D721Med (cell line): ENCODE data around the gene IRS2.

Source experiments
- DNase-seq: peaks from one replicate; pipeline ENCODE4 v3.0.0; 2011; ENCODE audit warnings: low spot score; ENCODE audit not compliant: insufficient read length
- FAIRE-seq: peaks from 2 replicates; lab custom pipeline; 2011; peaks lifted over from hg19 to GRCh38; lab: Jason Lieb, UNC
- TF ChIP-seq, protein P1 (sequence below): IDR thresholded peaks from 2 replicates; pipeline ENCODE4 v1.5.1; 2012; ENCODE audit warnings: mild to moderate bottlenecking, control low read depth; ENCODE audit not compliant: insufficient read depth; ENCODE audit errors: missing control alignments

Gene IRS2

DNA sequence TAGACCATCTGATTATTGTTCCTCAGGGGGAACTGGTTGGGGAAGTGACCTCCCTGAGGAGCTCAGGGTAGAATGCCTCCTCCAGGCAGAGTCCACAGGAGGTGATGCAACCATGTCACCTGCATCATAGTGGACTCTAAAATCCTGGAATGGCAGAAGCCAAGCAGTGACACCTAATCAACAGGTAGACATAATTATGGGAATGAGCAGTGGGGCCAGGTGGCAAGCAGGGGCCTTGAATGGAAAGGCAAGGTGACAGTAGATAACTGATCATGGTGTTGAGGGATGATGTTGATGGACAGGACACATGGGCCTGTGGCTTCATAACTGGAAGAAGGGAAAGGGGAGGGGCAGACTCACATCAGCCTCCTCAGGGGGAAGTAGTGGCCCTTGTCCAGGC lies 27.3 kb upstream of the IRS2 start:
- TF ChIP-seq, protein P1, sequence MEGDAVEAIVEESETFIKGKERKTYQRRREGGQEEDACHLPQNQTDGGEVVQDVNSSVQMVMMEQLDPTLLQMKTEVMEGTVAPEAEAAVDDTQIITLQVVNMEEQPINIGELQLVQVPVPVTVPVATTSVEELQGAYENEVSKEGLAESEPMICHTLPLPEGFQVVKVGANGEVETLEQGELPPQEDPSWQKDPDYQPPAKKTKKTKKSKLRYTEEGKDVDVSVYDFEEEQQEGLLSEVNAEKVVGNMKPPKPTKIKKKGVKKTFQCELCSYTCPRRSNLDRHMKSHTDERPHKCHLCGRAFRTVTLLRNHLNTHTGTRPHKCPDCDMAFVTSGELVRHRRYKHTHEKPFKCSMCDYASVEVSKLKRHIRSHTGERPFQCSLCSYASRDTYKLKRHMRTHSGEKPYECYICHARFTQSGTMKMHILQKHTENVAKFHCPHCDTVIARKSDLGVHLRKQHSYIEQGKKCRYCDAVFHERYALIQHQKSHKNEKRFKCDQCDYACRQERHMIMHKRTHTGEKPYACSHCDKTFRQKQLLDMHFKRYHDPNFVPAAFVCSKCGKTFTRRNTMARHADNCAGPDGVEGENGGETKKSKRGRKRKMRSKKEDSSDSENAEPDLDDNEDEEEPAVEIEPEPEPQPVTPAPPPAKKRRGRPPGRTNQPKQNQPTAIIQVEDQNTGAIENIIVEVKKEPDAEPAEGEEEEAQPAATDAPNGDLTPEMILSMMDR = no peak
- no peak for FAIRE-seq
- DNase-seq = no peak

DNA sequence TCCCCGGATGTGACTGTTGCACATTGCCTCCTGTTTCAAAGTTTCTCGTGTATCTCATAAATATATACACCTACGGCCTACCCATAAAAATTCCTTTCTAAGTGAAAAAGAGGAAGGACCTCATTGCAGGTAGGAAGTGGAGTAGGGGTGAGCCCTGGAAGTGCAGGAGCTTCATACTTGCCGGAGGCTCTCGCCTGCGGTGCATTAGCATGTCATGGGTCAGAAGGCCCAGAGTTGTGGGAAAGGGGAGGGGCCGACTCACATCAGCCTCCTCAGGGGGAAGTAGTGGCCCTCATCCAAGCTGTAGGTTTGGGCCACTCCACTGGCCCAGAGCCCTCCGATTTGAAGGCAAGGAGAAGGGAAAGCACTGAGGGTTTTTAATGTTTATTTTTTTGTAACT lies 26.0 kb upstream of the IRS2 start:
- FAIRE-seq = no peak
- TF ChIP-seq, protein P1 = no peak
- DNase-seq = no peak

DNA sequence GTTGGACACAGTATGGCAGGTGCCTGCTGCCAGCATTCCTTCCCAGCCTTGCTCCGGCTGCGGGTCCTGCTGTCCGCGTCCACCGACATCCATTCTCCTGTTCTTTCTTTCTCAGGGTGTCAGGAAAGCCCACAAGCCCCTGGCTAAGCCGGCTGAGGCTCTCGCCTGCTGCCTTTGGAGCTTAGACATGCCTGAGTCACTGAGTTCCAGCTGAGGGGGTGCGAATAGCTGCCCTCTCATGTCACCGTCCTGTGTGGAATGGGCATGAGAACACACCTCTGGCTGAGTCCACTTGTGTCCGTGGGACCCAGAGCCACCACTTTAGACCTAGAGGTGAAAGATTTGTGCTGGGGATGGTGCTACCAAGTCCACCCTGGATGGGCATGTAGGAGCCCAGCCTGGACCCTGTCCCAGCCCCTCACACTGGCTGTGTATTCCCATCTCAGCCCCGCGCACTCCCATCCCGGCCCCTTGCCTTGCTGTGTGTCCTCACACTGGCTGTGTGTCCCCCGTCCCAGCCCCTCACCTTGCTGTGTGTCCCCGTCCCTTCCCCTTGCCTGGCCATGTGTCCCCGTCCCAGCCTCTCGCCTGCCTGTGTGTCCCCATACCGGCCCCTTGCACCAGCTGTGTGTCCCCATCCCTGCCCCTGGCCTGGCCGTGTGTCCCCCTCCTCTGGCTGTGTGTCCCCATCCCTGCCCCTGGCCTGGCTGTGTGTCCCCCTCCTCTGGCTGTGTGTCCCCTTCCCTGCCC lies 24.6 kb upstream of the IRS2 start:
- TF ChIP-seq, protein P1 = no peak
- FAIRE-seq = no peak
- no peak for DNase-seq

DNA sequence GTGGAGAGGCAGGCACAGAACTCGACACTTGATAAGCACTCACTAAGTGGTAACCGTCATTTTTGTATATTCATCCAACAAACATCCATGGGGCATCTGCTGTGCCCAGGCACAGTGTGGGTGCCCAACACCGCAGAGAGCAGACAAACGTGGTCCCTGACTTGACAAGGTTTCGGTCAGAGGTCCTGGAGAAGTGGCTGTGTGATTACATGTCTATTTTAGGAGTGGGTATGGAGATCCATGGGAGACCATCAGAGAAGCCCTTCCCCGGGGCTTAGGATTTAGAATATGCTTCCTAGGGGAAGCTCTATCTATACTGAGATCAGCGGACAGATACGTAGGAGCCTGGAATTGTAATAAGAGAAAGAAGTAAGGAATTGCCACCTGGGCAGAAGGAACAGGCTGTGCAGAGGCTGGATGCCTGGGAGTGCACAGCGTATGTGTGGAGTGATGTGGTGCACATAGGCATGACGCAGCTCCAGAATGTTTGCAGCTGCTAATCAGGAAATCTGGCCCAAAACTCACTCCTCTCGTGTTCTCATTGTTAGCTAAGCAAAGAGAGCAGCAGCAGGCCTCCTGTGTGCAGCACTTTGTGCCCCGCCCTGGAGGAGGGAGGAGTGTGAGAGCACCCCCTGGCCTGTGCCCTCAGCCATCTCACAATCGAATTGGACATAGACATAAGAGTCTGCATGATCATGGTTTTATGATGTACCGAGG lies 23.0 kb upstream of the IRS2 start:
- TF ChIP-seq, protein P1 = no peak
- DNase-seq (no peak), FAIRE-seq (no peak)

DNA sequence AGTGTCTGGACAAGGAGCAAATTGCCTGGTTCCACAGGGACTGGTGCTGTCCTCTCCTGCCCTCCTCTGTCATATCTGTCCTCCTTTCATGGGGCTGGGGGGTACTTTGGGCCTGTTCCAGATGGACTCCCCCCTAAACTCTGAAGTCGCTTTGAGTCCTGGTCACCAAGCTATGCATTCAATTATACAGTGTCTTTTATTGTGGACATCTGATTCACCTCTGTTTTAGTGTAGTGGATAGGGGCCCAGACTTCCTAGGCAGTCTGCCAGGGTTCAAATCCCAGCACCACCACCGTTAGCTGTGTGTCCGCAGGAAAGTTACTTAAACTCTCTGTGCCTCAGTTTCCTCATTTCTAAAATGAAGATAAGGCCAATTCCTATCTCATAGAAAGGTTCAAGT lies 21.0 kb upstream of the IRS2 start:
- DNase-seq (no peak), FAIRE-seq (no peak)
- TF ChIP-seq, protein P1 = no peak

DNA sequence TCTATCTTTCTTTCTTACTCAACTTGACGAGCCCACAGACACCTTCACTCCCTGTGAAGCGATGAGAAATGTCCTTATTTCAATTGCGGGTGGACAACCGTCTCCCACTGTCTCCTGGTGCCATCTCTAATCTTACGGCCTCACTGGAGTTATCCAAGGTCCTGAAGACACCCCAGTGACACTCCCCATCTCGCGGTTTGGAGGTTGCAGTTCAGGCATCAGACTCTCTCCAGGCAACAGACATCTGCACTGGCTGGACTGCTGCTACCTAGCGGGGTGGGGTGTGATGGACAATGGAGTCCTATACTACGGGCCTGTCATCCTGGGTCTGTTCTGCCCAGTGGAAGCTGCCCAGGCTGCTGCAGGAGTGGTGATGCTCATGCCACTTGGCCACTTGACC lies 18.3 kb upstream of the IRS2 start:
- no peak for DNase-seq
- TF ChIP-seq, protein P1 = no peak
- FAIRE-seq = no peak

DNA sequence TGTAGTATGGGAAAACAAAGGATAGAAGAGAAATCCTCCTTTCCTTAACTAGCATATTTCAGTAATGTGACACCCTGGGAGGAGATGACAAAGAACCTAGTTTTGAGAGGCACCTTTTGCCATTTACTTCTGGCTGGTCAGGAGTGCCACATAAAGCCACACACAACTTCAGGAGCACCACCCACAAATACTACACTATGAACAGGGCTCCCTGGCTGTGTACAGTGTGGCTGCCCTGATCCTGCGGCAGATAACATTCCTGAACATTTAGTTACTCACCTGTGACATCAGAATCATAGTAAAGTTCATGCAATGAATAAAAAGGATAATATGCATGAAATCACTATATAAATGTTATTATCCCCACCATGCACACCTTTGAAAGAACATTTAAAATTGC lies 17.4 kb upstream of the IRS2 start:
- FAIRE-seq (no peak), DNase-seq (no peak)
- TF ChIP-seq, protein P1 = no peak
